Activated T-helper 1 cell treated with Interleukin-2 at 50 U/mL for 16 hours (primary cell): ENCODE results near the gene TLE5.
"Not testable (repeated sequence)": the region's sequence is repeated elsewhere in the genome, so short reads cannot be mapped to it uniquely, and the experiment has no call there.

ENCODE experiments used
- DNase-seq: peaks from one replicate; pipeline ENCODE4 v3.0.0-alpha.2; 2020; ENCODE audit warnings: low read depth

The TLE5 gene

GRCh38 chr19:3096267-3096901, 34.1 kb upstream of the TLE5 start:
- no peak for DNase-seq

GRCh38 chr19:3095441-3096191, 33.3 kb upstream of the TLE5 start:
- peak; percentile 38 for DNase-seq

- DNase-seq: no peak
Measured at GRCh38 chr19:3094601-3095440, 32.5 kb upstream of the TLE5 start.

- not testable (repeated sequence) for DNase-seq
Measured at GRCh38 chr19:3089299-3089855, 27.1 kb upstream of the TLE5 start.

DNA sequence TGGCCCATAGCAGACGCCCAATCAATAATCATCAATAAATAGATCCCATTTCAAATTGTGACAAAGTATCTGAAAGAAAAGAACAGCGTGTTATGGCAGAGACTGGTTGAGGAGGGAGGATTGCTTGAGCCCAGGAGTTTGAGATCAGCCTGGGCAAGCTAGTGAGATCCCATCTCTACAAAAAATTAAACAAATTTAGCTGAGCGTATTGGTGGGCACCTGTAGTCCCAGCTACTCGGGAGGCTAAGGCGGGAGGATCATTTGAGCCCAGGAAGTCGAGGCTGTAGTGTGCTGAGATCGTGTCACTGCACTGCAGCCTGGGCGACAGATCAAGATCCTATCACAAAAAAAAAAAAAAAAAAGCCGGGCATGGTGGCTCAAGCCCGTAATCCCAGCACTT, 25.5 kb upstream of the TLE5 start:
- DNase-seq: no peak

GRCh38 chr19:3084943-3085342, 22.6 kb upstream of the TLE5 start:
- DNase-seq: no peak

GRCh38 chr19:3083964-3084363, 21.7 kb upstream of the TLE5 start:
- DNase-seq: no peak

DNA sequence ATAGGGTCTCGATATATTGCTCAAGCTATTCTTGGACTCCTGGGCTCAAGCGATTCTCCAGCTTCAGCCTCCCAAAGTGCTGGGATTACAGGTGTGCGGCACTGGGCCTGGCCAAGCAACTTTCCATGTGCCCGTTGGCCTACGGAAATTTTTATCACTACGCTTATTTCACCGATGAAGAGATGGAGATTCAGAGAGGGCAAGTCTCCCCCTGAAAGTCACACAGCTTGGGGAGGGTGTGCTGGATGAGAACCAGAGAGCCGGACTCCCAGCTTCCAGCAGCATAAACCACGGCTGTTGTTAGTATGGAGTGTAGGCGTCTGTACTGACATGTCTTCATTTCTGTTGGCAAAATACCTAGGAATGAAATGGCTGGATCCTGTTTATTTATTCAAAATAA, 20.0 kb upstream of the TLE5 start:
- no peak for DNase-seq

- DNase-seq: no peak
Measured at GRCh38 chr19:3080286-3080685, 18.0 kb upstream of the TLE5 start.

DNA sequence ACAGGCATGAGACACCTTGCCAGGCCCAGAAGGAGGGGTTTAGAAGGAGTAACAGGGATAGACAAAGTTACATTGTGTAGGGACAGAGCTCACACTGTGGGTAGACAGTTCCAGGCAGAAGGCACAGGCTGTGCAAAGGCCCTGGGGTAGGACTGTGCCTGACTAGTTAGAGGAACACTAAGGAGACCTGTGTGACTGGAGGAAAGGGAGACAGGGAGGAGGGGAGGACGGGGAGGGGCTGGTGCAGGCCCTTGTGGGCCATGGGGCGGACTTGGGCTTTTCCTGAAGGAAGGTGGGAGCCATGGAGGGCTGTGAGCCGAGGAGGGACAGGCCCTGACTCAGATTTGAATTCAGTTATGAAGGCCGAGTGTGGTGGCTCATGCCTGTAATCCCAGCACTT, 17.3 kb upstream of the TLE5 start:
- DNase-seq: no peak

- DNase-seq: peak; percentile 64
Measured at GRCh38 chr19:3075605-3076431, 13.5 kb upstream of the TLE5 start.

DNA sequence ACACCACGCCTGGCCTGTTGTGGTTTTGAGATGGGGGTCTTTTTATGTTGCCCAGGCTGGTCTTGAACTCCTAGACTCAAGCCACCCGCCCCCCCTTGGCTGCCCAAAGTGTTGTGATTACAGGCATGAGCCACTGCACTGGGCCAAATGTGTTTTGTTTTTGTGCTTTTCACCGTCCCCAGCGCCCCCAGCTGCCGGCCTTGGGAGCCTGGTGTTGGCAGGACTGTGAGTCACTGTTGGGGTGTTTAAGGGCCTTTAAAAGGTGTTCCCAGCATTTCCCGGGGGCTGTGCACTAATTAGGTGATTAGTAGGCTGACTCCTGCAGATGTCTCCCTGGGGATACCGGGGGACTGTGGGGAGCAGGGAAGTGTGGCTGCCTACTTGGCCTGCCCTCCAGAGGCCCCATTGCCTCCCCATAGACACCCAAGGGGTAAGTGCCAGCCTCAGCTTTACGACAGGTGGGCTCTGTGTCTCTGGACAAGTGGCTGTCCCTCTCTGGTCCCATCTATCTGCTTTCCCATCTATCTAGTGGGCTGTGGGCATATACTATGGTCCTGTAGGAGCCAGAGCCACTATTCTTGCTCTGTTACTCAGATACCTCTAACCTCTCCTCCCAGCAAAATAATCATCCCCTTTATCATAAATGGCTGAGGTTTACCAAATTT, 11.8 kb upstream of the TLE5 start:
- DNase-seq: no peak

- DNase-seq: no peak
Measured at GRCh38 chr19:3073159-3073563, 10.9 kb upstream of the TLE5 start.

DNA sequence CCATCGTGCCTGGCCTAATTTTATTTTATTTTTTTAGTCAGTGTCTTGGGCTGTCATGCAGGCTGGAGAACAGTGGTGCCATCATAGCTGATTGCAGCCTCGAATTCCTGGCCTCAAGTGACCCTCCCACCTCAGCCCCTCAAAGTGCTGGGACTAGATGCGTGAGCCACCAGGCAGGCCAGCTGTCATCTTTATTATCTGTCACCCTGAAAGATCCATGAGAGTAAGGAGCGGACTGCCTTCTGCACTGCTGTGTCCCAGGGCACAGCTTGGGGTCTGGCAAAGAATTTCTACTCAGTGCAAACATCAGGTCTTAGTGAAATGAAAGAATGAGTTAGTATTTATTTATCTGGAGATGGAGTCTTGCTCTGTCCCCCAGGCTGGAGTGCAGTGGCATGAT, 9.5 kb upstream of the TLE5 start:
- no peak for DNase-seq

DNA sequence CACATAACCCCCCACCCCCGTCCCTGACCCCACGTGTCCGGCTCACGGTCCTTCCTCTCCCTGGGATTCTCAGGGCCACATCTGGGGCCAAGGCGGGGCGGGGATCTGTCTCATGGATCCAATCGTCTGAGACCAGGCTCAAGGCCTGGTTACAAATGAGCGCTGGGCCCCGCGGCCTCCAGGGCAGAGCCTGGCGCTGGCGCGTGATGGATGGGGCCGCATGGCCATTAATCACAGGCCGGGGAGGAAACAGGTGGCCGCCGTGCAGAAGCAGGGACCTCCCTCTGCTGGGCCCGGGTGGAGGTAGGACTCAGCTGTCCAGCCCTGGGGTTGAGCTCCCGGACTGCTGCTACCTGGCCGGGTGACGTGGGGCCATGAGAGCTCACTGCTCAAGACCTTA, 5.8 kb upstream of the TLE5 start:
- no peak for DNase-seq

DNA sequence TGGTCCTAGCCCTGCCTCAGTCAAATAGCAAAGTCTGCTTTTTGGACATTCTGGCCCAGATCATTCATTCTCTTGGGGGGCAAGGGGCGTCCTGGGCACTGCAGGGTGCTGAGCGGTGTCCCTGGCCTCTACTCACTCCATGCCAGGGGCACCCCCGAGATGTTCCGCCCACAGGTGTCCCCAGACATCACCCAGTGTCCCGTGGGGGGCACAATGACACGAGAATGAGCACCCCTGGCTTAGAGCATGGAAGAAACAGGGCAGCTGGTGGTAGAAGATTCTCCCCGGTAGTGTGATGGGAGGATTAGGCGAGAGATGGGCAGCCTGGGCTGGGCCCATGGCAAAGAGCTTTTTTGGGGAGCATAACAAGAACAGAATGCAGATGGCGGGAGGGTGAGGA, 5.3 kb upstream of the TLE5 start:
- no peak for DNase-seq

- no peak for DNase-seq
Measured at GRCh38 chr19:3066482-3067049, 4.3 kb upstream of the TLE5 start.

DNA sequence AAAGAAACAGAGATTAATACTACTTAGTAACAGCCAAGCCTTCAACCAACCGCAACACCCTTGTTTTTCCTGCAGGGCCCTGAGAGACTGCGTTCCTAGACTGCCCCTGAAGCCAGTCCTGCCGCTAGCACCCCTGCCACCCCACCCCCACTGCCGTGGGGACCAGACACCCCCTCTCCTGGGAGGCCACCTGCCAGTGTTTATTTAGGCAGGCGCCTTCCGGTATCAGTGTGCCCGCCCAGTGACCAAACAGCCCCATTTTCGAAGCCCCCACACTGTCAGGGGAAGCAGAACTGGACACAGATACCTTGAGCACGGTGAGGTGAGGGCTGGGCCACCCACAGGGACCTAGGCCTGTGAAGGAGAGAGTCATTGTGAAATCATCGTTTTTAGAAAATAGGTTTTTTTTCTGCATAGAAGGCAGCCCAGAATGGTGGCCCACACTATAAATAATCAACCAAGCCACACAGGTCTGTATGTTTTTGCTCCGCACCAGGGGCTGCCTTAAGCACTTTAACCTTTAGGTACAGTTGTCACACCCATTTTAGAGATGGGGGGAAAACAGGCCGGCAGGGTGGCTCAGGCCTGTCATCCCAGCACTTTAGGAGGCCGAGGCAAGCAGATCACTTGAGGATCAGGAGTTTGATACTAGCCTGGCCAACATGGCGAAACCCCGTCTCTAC, 3.5 kb upstream of the TLE5 start:
- DNase-seq: no peak

GRCh38 chr19:3064011-3064330, 1.7 kb upstream of the TLE5 start:
- DNase-seq: no peak
